Measurements from ENCODE around the gene XG. TPM values are rescaled to one million over a fixed set of nuclear protein-coding genes. Genes with fewer than 3 reads are reported as not detected.
A peak's percentile ranks its signal among the peaks of the same experiment; 100 is the strongest.

The XG gene
- total and polyA plus RNA-seq, 2 of the 8 experiments (the other 6 are each of a cell fraction or from before 2014, with no cell fraction given), result 0.33 to 0.78 TPM

DNA sequence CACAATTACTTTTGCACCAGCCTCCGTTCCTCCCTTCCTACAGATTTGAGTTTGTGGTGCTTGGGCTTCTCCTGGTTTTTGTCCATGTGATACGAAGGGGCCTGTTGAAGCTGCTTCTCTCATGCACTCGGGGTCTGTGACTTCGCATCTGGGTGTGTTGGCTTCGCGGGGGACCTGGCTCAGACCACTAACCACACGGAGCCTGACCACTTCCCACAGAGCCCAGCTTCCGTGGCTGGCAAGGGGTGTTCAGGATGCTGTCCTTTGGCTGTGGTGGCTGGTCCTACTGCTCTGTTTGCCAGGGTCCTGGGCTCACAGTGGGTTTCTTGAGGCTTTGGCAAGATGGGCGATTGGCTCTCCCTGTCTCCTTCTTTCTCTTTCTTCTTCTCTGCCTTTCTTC is 19.8 kb upstream of the XG start:
- H2BK15ac ChIP-seq (ENCODE audit: low read length), result no peak overlapping the region
- H2BK120ac ChIP-seq (replicated peaks; ENCODE audit: low read depth, low read length), result no peak overlapping the region
- H2AK5ac ChIP-seq (ENCODE audit: low read depth, low read length), result no peak overlapping the region
- ChIA-PET CTCF (ENCODE audit: partially characterized antibody) (no interaction called here), POLR2A (ENCODE audit: partially characterized antibody) (no interaction called here)
- WGBS, 2 experiments (ENCODE audit: extremely low coverage in 1 of 2, insufficient coverage in 1 of 2, insufficient read length in 1 of 2, insufficient replicate concordance in 2 of 2, low coverage in 1 of 2, low lambda C conversion rate in 2 of 2, missing lambda C conversion rate in 1 of 2), result 91% methylated on average over 9 of the region's 9 CpGs; no CpG with 5 or more reads in 1 of the 2 experiments
- no peaks in the 10 kb centered on the region; the same call in 1 of the 2 replicates for H3K23me2 ChIP-seq (ENCODE audit: low read depth, low read length)
- no peak overlapping the region for H2BK12ac ChIP-seq (ENCODE audit: low read depth, low read length)
- no peak overlapping the region for H3K4me2 ChIP-seq (ENCODE audit: insufficient read depth in 1 of 2, low read depth in 2 of 2, low read length in 2 of 2)
- H4K5ac ChIP-seq (ENCODE audit: insufficient read length, low read depth, low read length), result no peak overlapping the region
- FAIRE-seq (no peak), DNase-seq (ENCODE audit: low read depth in 1 of 2, low spot score in 2 of 2) (no peak)
- no peak overlapping the region for H3K14ac ChIP-seq (ENCODE audit: insufficient read length)
- no peak overlapping the region for H4K91ac ChIP-seq (replicated peaks; ENCODE audit: insufficient read length, low read length)
- H3K4me3 ChIP-seq (ENCODE audit: extremely low read depth in 1 of 4, insufficient read depth in 2 of 4, low read depth in 3 of 4, low read length in 4 of 4), result no peak overlapping the region
- no peak overlapping the region for H3K56ac ChIP-seq (replicated peaks; ENCODE audit: insufficient read length, low read depth, low read length)
- H3K79me2 ChIP-seq (ENCODE audit: control insufficient read depth in 1 of 2, insufficient read depth in 2 of 2, low read length in 2 of 2), result no peaks in the 10 kb centered on the region
- no peaks in the 10 kb centered on the region for H3K27me3 ChIP-seq (replicated peaks in 1 of 4; ENCODE audit: control insufficient read depth in 3 of 4, extremely low read depth in 1 of 4, insufficient read depth in 3 of 4, low read length in 3 of 4)
- H3K23ac ChIP-seq (ENCODE audit: insufficient read length), result no peak overlapping the region
- no peaks in the 10 kb centered on the region for H3K4me1 ChIP-seq (replicated peaks in 1 of 4; ENCODE audit: control insufficient read depth in 3 of 4, insufficient read depth in 4 of 4, low read length in 3 of 4)
- H3K18ac ChIP-seq (ENCODE audit: extremely low read depth, low read length), result no peak overlapping the region
- peak overlapping the region; percentile 71 for H4K8ac ChIP-seq (ENCODE audit: extremely low read depth, insufficient read depth, low read length)
- no peaks in the 10 kb centered on the region for H3K79me1 ChIP-seq (ENCODE audit: low read depth, low read length)
- peaks cover 0 to 4% of the 10 kb centered on the region in 2 experiments; a peak in 1 of 4 replicates for H3K9me3 ChIP-seq (ENCODE audit: insufficient read depth in 2 of 2, low read depth in 1 of 2, low read length in 1 of 2)
- H2AFZ ChIP-seq (ENCODE audit: low read length), result no peak overlapping the region
- H3K27ac ChIP-seq (ENCODE audit: low read depth, low read length), result no peak overlapping the region
- H3K4ac ChIP-seq (replicated peaks; ENCODE audit: insufficient read length, low read depth, low read length), result no peak overlapping the region
- H4K20me1 ChIP-seq (replicated peaks in 1 of 2; ENCODE audit: control insufficient read depth in 1 of 2, insufficient read depth in 2 of 2, low read length in 2 of 2), result no peaks in the 10 kb centered on the region
- H3K36me3 ChIP-seq (ENCODE audit: control insufficient read depth in 2 of 4, insufficient read depth in 4 of 4, low read length in 3 of 4), result peaks cover 0 to 8% (median 4%) of the 10 kb centered on the region in 4 experiments; a peak in 4 of 8 replicates
- no peak overlapping the region for H2BK5ac ChIP-seq (ENCODE audit: low read depth, low read length)
- no peak overlapping the region for H2BK20ac ChIP-seq (ENCODE audit: low read length)
- no peak overlapping the region for H3K9ac ChIP-seq (replicated peaks in 1 of 4; ENCODE audit: extremely low read depth in 1 of 4, low read depth in 3 of 4, low read length in 3 of 4)
- TF ChIP-seq SUZ12 (IDR thresholded peaks at IDR 0.05; ENCODE audit: low read length), result no peak
- TF ChIP-seq SIX5 (IDR thresholded peaks at IDR 0.05; ENCODE audit: low read depth, low read length), result no peak
- TF ChIP-seq SIRT6 (IDR thresholded peaks at IDR 0.05; ENCODE audit: low read length), result no peak
- TF ChIP-seq, protein P1, sequence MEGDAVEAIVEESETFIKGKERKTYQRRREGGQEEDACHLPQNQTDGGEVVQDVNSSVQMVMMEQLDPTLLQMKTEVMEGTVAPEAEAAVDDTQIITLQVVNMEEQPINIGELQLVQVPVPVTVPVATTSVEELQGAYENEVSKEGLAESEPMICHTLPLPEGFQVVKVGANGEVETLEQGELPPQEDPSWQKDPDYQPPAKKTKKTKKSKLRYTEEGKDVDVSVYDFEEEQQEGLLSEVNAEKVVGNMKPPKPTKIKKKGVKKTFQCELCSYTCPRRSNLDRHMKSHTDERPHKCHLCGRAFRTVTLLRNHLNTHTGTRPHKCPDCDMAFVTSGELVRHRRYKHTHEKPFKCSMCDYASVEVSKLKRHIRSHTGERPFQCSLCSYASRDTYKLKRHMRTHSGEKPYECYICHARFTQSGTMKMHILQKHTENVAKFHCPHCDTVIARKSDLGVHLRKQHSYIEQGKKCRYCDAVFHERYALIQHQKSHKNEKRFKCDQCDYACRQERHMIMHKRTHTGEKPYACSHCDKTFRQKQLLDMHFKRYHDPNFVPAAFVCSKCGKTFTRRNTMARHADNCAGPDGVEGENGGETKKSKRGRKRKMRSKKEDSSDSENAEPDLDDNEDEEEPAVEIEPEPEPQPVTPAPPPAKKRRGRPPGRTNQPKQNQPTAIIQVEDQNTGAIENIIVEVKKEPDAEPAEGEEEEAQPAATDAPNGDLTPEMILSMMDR (IDR thresholded peaks at IDR 0.05; ENCODE audit: control extremely low read depth in 1 of 3, insufficient read depth in 1 of 3, low read depth in 1 of 3, low read length in 3 of 3), result no peak
- no peak for TF ChIP-seq EZH2 (IDR thresholded peaks at IDR 0.05; ENCODE audit: low read depth, low read length, severe bottlenecking)
- no peak for TF ChIP-seq YY1 (IDR thresholded peaks at IDR 0.05; ENCODE audit: low read depth, low read length)
- TF ChIP-seq CHD2 (IDR thresholded peaks at IDR 0.05; ENCODE audit: low read length), result no peak
- TF ChIP-seq NRF1 (IDR thresholded peaks at IDR 0.05; ENCODE audit: low read depth, low read length), result no peak
- no peak for TF ChIP-seq CBX8 (IDR thresholded peaks at IDR 0.05; ENCODE audit: borderline replicate concordance, low read depth, low read length)
- TF ChIP-seq MAX (IDR thresholded peaks at IDR 0.05), result no peak
- TF ChIP-seq E2F6 (IDR thresholded peaks at IDR 0.05), result no peak
